CD4-positive, alpha-beta T cell treated with Interleukin-17A for 1 hour (primary cell): ENCODE measurements around the gene ETV7.
A peak's percentile ranks its signal among the peaks of the same experiment; 100 is the strongest.

Experiments
- DNase-seq: peaks from one replicate; pipeline ENCODE4 v3.0.0-alpha.2; 2020

Gene ETV7

GRCh38 chr6:36337814-36338213, 49.7 kb downstream of the ETV7 start:
- DNase-seq, result no peak

DNA sequence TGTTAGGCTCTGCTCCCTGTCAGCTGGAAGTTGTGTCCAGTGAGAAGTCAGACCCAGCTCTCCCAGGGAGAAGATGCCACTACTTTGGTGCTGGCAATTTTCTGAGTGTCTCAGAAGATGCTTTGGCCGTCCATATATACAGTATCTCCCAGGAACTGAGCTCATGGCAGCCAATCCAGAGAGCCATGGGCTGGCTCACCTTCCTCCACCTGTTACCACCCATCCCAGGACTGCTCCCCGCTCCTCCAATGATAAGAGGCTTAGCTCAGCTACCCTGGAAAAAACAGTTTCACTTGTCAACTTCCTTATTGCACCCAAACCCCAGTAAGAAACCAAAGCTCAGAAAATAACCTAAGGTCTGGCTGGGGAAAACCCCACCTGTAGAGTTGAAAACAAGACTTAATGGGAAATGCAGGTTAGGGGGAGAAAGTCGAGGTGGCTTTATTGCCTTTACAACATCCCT, 50.7 kb downstream of the ETV7 start, which contains the start of gene BNIP5:
Gene BNIP5, minus strand, starts transcription at position 110 of the 463 bp plus-strand sequence. CDS start 6,198 bp downstream, outside the sequence.
- peak; percentile 31 for DNase-seq

DNA sequence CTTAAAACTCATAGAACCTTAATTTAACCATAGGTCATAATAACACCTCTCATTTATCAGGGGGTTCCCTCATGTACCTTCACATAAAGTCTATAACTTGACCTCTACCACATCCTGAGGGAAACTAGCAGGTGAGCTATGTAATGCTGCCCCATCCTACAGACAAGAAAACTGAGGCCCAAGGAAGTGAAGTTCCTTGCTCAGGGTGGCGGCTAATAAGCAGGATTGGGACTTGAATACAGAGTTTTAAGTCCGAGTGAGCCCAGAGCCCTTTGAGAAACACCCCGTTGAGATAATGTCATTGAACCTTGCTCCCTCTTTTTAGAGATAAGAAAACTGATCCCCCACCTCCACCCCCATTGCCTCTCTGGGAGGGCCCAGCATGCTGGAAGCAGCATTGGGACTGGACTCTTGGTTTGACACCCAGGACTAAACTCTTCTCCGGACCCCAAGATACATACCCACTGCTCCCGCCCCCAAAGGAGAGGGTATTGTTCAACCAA, 51.2 kb downstream of the ETV7 start:
- DNase-seq, result no peak

DNA sequence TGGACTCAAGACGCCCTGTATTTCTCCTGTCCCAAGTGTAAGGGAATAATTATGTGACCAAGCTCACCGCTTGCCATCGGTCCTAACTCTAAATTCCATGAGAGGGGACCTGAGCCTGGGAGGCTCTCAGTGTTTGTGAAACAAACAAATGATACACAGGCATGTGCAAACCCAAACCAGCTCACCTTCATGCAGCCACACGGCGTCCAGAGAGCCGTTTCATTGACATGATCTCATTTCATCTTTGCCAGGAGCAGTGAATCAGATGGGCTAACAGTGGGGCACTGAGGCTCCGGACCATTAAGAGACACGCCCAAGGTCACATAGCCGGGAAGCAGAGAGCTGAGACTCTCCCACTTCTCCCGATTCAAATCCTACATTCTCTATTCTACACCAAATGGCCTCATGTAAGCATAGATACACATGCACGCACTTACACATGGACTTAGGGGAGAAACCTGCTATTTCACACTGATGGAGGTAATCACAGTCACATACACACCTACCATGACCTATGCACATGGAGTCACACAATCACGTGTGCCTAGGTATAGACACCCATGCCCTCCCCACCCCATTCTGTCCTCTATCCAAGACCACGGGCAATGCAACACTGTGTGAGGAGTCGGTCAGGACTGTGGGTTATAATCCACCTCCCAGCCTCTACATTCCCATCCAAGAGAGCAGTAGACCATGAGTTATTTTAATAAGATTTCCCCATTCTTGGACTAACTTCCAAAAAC, 51.8 kb downstream of the ETV7 start:
- no peak for DNase-seq

DNA sequence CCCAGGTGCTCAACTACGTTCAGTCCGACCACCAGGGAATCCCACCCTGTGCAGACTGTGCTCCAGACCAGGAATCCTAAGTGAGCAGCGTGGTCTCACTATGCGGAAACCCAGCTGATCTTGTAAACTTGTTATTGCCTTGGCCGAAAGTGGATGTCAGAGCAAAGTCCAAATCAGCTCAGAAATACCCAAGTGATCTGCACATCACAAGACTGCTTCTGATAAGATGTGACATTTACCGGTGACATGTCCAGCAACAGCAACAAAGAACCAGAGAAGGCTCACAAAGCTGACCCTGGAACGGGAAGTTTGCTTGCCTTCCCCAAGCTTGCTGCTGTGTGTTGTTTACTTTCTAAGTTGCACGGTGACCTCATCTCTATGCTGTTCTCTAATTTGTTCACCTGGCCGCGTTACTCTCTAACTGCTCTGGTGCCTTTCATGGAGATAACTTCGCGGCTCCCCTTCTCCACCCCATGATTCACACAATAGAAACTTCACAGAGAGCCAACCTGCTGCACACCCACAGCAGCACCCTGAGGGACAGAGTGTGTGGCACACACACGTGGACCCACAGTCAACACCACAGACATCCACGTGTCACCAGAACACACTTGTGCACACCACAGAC, 52.5 kb downstream of the ETV7 start:
- DNase-seq, result no peak

- no peak for DNase-seq
These were observed 53.3 kb downstream of the ETV7 start for GRCh38 chr6:36333931-36334725.

DNA sequence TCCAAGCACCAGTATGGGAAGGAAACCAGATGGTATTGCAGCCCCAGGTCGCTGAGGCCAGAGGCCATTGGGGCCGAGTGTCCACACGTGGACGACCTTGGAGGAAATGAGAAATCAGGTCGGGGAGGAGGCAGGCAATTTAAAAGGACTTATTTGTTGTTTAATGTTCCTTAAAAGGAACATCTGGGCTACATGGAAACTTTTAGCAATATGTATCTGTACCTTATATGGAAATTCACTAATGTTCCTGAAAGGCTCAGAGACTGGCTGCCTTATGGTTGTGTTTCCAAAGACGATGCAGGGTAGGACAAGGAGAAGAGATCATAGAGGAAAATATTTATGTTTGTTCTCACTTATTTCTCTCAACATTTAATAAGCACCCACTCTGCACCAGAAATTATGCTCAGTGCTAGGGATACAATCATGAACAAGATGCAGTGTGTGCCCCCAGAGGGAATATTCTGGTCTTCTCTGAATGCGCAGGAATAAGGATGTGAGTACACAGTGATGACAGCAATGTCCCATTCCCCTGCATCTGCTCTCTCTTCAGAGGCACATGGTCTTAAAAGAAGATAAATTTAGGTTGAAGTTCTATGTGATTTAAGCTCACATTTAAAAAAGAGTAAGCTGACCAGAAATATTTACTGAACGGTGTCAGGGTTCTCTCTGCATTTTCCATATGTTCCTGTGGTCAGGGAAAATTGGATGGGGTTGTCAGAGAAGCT, 54.1 kb downstream of the ETV7 start:
- DNase-seq, result no peak

DNA sequence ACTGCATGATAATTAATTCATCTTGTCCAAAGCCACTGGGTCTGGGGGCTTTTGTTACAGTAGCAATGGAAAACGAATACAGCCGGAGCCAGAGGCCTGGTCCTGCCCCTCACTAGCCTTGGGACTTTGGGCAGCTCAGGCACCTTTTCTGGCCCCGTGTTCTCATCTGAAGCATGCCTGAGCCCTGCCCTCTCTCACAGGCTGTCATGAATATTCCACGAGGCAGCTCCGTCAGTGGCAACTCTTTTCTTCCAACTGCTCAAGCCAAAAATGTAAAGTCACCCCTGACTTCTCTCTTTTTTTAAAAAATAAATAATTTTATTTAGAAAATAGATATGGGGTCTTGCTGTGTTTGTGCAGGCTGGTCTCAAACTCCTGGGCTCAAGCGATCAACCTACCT, 56.1 kb downstream of the ETV7 start:
- no peak for DNase-seq

DNA sequence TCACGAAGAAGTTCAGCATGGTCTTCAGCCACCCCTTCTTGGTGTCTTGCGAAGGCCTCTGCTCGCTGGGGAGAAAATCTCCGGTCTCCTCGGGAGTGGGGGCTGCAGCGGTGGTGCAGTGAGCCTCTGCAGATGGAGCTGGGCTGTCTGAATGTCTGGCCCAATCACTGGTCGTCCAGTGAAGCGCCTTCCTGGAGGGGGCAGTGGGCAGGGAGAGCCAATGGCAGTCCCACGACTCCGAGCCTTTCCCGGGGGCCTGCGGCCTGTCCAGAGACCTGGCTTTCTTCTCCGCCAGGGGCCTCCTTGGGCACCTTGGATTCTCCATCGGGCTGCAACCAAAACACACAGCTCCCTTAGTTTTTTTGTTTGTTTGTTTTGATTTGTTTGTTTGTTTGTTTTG, 57.1 kb downstream of the ETV7 start:
- no peak for DNase-seq

GRCh38 chr6:36329798-36330291, 57.6 kb downstream of the ETV7 start:
- DNase-seq, result no peak

GRCh38 chr6:36328600-36328999, 58.9 kb downstream of the ETV7 start:
- no peak for DNase-seq

- DNase-seq, result no peak
These were observed 59.6 kb downstream of the ETV7 start for GRCh38 chr6:36327919-36328236.

DNA sequence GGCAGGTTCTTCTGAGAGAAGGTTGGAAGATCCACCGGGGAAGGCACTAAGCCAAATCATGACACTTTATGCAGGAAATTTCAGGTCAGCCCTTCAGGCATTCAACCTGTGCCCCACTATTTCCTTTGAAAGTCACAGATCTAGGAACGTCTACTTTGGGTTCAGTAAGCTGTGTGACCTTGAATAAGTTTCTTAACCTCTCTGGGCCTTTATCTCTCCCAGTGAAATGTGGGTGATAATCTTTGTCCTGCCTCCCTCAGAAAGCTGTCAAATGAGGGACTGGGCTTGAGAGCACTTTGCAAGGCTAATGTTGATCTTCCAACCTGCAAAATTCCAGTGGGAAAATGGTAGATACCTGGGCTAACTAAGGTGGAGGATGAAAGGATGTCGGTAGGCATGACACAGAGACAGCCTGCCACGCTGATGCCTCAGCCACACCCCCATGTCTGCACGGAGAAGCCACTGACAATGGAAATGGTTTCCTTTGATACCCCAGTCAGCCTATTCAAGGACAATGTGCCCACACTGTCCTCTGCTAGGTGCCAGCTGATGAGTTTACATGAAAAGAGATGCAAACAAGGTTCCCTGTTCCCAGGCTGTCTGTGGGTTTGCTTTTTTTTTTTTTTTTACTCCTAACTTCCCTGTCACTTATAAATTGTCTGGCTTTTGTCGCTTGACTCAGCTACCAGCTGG, 60.1 kb downstream of the ETV7 start:
- no peak for DNase-seq

DNA sequence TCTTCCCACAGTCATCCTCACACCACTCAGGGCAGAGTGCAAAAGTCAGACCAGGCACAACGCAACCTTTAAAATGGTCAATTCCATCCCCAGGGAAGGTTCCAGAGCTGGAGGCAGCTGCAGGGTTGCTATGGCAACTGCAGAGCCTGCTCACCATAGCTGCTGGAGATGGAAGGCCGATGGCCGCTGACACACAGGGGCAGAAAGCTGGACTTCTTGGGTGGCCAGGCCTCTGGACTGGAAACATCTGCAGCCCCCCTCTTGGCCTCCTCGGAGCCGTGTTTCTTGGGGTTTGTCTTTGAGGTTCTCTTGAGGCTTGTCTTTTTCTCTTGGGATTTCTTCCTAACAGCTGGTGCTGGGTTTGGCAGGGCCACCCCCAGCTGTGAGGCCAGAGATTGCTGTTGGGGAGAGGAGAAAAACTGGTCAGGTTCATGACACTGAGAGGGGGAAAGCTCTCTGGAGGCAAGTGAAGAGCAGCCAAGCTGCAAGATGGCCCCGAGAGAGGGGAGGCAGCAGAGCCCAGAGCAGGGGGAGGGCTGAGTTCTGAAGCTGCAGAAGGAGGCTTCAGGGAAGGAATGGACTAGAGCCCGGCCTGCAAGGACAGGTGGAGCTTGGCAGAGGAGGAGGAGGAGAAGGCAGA, 61.0 kb downstream of the ETV7 start:
- no peak for DNase-seq

- no peak for DNase-seq
These were observed 62.8 kb downstream of the ETV7 start for GRCh38 chr6:36324715-36325114.

DNA sequence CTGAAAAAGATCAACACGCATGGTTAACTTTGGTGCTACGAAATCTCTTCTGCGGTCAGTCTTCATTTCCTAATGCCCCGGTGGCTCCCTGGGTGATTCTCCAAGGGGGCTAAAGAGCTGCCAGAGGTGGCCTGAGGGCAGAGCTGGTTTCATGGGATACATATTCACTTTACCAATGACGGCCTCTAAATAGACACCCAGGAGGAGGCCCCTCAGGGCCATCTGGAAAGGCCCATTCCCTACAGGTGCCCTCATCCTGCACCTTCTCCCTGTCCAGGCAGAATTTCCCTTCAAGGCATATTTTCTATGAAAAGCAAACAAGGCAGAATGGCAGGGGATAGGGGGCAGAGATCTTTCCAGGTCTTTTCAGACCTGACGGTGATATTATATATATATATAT, 63.3 kb downstream of the ETV7 start:
- DNase-seq, result no peak

DNA sequence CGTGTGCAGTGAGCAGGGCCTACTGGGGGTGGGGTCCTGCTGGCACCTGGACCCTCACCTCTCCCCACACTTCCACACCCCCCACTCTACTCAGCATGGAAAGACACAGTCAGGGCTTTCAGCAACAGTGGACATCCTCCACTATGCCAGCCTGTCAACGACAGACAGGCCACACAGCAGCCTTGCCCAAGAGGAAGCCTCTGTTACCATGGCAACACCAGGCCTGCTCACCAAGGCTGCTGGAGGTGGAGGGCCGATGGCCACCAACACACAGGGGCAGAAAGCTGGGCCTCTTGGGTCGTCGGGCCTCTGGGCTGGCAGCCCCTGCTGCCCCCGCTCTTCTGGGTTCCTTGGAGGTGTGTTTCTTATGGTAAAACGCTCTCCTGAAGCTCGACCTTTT, 64.4 kb downstream of the ETV7 start:
- no peak for DNase-seq

- no peak for DNase-seq
These were observed 64.9 kb downstream of the ETV7 start for GRCh38 chr6:36322591-36322990.

DNA sequence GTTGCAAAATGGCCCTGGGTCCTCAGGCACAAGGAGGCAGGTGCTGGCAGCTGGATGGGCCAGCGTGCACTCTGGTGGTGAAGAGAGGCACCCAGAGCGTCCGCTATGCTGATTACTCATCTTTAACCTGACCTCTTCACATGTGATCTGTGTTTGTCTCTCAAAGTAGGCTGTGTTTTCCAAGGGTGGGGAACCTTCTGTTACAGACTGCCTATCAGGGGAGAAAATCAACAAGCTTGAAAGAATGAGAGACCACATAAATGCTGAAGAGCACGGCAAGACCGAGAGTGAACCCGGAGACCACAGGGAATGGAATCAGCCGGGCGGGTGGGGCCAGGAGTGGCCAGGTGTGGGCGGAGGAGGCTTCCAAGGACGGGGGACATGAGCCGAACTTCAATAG, 67.0 kb downstream of the ETV7 start:
- DNase-seq, result no peak

GRCh38 chr6:36319821-36320220, 67.6 kb downstream of the ETV7 start:
- DNase-seq, result no peak

GRCh38 chr6:36319436-36319762, 68.1 kb downstream of the ETV7 start:
- DNase-seq, result no peak
